DMS79 (cell line): ENCODE measurements around the gene FSIP1.
A peak's percentile ranks its signal among the peaks of the same experiment; 100 is the strongest.

Experiments
- DNase-seq: peaks from one replicate; lab custom pipeline; 2025; lab: John Stamatoyannopoulos, UW

FSIP1 gene

DNA sequence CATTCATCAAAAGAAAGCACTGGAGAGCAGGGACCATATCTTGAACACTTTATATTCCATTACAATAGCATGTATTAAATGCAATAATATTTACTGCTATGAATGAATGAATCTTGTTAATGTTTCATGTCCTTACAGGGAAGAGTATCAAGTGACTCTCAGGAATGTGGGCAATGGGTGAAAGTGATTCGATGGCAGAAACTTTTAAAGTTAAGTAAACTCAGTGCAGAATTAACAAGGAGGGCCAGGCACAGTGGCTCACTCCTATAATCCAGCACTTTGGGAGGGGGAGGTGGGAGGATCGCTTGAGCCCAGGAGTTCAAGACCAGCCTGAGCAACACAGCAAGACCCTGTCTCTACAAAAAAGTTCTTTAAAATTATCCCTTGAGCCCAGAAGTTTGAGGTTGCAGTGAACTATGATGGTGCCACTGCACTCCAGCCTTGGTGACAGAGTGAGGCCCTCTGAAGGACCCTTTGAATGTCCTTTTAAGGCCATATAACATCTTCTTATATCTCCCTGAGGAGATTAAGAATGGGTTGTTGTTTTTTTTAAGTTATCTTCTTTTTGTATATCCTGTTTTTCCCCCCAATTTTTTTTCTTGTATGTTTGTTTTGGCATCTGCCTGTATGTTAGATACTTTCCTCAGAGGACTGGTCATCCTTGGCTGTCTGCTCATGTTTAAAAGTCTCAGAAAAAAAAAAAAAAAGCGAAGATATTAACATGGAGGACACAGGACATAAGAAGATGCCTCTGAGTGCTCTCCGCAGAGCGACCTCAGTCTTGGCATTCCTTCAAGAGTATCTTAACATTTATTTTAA, 9.6 kb upstream of the FSIP1 start:
- no peak for DNase-seq

- no peak for DNase-seq
Measured at GRCh38 chr15:39789736-39790135, 7.1 kb upstream of the FSIP1 start.

- no peak for DNase-seq
Measured at GRCh38 chr15:39788800-39789565, 6.3 kb upstream of the FSIP1 start.

DNA sequence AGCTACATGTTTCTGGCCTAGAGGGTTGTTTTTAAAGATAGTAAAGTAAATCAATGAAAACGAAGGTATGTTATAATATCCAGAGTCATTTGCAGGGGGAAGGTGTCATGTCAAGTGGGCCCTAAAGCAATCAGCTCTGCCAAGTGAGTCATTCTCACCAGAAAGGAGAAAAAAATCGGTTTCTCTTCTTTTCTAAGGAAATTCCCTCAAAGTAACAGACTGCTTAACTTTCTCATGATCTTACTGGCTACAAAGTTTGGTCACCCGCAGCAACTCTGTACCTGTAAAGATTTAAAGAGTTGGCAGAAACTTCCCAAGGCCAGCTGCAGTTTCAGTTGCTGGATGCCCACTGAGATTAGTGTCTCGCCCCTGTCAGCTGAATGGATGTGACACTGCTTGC, 5.5 kb upstream of the FSIP1 start:
- DNase-seq = no peak

DNA sequence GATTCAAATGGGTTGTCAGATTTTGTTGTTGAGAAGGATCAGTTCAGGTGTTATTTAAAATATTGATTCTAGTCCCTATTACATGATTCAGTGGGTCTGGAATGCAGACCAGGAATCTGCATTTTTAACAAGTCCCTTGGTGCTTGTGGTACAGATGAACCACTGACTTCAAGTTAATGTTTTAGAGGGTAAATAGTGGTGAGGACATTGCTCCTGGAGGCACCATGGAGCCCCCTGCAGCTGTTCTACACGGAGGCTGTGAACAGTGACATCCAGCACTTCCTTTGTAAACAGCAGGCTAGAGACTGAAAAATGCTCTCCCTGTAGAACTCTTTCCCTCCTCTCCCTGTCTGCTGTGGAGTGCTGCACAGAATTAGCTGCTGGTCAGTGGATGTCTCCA, 4.8 kb upstream of the FSIP1 start:
- DNase-seq = no peak

DNA sequence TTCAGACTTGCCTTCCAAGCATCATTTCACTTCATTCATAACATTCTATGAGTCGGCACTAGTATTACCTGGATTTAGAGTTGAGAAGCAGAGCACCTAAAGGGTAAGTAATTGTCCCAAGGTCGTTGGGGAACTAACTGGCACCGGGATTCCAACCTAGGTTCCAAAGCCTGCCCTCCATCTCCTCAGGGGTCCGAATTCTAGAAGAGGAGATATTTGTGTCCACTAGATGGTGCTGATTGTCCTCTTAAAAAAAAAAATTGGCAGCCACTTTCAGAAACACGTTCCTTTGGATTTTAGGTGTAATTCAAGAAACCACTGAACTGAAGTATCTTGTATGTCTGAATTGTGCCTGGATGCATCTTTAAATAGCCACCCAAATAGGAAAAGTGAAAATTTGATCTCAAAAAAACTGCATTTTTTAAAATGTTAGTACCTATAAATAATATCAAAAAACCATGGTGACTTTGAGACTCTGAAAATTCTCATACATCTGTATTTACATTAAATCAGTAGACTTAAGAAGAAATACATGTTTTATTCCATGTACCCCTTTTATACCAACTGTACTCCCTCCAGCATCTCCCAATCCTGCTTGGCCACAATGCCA, 3.9 kb upstream of the FSIP1 start:
- peak; percentile 34 for DNase-seq

- DNase-seq = no peak
Measured at GRCh38 chr15:39785841-39786240, 3.2 kb upstream of the FSIP1 start.

- DNase-seq = no peak
Measured at GRCh38 chr15:39785139-39785538, 2.5 kb upstream of the FSIP1 start.

GRCh38 chr15:39784638-39785037, 2.0 kb upstream of the FSIP1 start:
- no peak for DNase-seq

GRCh38 chr15:39784125-39784524, 1.5 kb upstream of the FSIP1 start:
- no peak for DNase-seq

DNA sequence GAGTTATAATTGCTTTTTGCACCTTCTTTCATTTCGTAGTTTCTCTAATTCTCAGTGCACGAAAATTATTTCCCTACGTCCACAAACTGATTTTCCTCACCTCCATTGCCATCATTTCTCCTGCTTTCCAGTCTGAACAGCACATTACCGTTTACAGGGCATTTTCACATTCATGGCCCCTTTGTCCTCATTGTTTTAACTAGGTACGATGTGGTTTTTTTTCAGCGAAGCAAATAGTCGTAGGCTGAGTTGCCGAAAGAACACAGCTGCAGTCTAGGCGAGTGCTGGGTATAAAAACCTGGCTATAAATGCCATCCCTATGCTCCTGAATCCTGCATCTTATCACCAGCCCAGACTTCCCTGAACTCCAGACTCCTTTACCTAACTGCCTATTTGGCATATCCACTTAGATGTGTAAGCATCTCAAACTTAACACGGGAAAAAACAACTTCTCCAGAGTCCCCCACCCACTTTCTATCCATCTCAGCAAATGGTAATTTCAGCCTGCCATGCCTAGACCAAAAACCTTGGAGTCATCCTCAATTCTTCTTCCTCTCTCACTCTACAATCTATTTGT, 691 bp upstream of the FSIP1 start:
- DNase-seq = no peak

DNA sequence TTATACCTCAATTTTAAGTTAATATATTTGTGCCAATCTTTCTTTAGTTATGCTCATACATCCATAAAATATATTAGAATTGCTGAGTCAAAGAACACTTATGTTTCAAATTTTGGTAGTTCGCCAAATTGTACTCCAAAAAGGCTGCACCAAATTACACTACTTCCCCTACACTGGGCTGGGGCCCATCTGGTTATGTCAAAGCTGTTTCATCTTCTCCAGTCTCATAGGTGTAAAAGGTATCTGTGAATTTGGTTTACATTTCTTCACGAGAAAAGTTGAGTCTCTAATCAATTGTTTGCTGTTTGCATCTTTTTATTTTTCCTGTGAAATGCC, 706 bp downstream of the FSIP1 start:
- DNase-seq = no peak

- no peak for DNase-seq
Measured at GRCh38 chr15:39781147-39781966, 1.3 kb downstream of the FSIP1 start.

- no peak for DNase-seq
Measured at GRCh38 chr15:39778021-39778420, 4.6 kb downstream of the FSIP1 start.

DNA sequence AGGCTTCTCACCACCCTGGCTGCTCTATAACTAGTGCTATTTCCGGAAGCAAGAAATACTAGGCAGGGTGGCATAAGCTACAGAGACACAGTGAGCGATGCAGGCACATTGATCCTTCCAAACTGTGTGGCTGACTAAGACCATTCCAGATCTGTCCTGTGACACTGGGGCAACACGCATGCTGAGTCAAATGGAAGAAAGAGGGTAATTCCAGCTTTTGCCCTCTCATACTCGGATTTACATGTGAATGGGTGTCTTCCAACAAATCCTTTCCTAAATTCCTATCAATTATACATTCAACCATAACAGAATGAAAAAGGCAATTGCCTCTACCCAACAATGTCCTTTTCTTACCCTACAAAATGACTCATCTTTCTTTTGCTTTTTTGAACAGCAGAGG, 5.1 kb downstream of the FSIP1 start:
- no peak for DNase-seq

GRCh38 chr15:39776068-39776467, 6.6 kb downstream of the FSIP1 start:
- no peak for DNase-seq

DNA sequence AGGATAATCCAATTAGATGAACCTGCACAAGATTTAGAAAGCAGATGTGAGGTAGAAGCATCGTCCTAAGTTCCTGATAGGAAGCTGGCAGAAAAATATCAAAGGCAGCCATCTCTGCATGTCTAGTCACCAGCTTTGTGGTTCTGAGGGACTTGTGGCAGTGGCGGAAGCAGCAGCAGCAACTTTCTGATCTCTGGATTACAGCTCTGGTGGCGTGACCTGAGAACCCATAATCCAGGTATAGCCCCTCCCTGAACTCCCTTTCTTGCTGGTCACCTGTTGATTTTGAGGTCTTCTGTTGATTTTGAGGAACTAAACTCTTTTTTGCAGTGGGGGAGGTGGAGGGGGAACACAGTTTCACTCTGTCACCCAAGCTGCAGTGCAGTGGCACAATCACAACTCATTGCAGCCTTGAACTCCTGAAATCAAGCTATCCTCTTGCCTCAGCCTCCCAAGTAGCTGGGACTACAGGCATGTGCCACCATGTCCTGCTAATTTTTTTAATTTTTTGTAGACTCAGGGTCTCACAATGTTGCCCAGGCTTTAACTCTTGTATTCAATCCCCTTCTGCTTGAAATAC, 7.9 kb downstream of the FSIP1 start:
- no peak for DNase-seq

- no peak for DNase-seq
Measured at GRCh38 chr15:39770748-39771689, 11.6 kb downstream of the FSIP1 start.

GRCh38 chr15:39767921-39768320, 14.7 kb downstream of the FSIP1 start:
- DNase-seq = no peak

GRCh38 chr15:39761006-39761405, 21.6 kb downstream of the FSIP1 start:
- no peak for DNase-seq
